ENCODE data around the gene SMIM34.
"Not testable (repeated sequence)": the region's sequence is repeated elsewhere in the genome, so short reads cannot be mapped to it uniquely, and the experiment has no call there.

Gene SMIM34

GRCh38 chr21:34423805-34424204 is at the start of gene SMIM34:
Gene SMIM34, minus strand, starts transcription at chr21:34423951. Its CDS starts 112 bp downstream, at chr21:34423839.
- H3K4me3 ChIP-seq; DNase-seq (ENCODE audit: low spot score); H3K27ac ChIP-seq: not testable (repeated sequence)

GRCh38 chr21:34467333-34467732 is 43.6 kb upstream of the SMIM34 start:
- H3K27ac ChIP-seq, H3K4me3 ChIP-seq: not testable (repeated sequence)

GRCh38 chr21:34459426-34459825 is 35.7 kb upstream of the SMIM34 start:
- not testable (repeated sequence) for H3K4me3 ChIP-seq; DNase-seq (ENCODE audit: low spot score); H3K27ac ChIP-seq

More at GRCh38 chr21:34467333-34467732, 43.6 kb upstream of the SMIM34 start:
- DNase-seq (ENCODE audit: low spot score): not testable (repeated sequence)

- not testable (repeated sequence) for DNase-seq (ENCODE audit: low spot score); H3K27ac ChIP-seq; H3K4me3 ChIP-seq
Measured at GRCh38 chr21:34458266-34458665, 34.5 kb upstream of the SMIM34 start.

DNA sequence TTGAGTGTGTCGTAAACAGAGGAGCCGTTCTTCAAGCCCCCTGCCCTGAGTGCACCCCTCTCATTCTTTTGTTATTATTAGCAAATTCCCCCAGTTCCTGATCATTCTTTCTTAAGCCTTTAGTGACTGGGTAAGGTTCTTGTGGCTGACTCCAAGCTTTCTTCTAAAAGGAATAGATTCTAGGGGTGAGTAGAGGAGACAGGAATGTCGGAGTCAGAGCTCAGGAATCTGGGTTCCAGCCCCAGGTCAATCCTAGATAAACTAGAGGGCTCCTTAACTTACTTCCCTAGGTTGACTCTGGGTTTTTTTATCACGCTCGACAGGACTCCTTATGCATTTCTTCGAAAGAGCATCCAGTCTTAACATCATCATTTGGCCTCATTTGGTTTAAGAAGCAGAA is 32.4 kb upstream of the SMIM34 start:
- H3K4me3 ChIP-seq; H3K27ac ChIP-seq; DNase-seq (ENCODE audit: low spot score): not testable (repeated sequence)

GRCh38 chr21:34455628-34456027 is 31.9 kb upstream of the SMIM34 start:
- not testable (repeated sequence) for H3K4me3 ChIP-seq

DNA sequence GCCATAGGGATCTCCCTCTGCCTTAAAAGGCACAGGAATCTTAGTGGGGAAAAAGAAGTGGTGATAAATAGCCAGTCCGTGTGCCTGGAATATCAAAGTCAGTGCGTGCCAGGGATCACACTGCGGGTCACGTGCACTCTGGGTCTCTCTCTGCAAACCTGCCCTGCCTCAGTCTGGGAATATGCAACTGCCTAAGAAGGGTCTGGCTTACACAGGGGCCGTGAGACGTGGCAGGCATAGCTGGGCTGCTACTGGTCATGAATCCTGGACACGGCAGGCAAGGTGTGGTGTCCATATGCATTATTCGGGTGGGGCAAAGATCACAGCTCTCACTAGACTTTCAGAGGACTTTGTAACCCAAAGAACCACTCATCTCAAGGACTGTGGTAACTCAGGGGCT is 23.3 kb upstream of the SMIM34 start:
- H3K4me3 ChIP-seq; DNase-seq (ENCODE audit: low spot score); H3K27ac ChIP-seq: not testable (repeated sequence)

More at GRCh38 chr21:34455628-34456027, 31.9 kb upstream of the SMIM34 start:
- DNase-seq (ENCODE audit: low spot score); H3K27ac ChIP-seq: not testable (repeated sequence)

- not testable (repeated sequence) for DNase-seq (ENCODE audit: low spot score); H3K27ac ChIP-seq; H3K4me3 ChIP-seq
Measured at GRCh38 chr21:34443486-34443885, 19.7 kb upstream of the SMIM34 start.

DNA sequence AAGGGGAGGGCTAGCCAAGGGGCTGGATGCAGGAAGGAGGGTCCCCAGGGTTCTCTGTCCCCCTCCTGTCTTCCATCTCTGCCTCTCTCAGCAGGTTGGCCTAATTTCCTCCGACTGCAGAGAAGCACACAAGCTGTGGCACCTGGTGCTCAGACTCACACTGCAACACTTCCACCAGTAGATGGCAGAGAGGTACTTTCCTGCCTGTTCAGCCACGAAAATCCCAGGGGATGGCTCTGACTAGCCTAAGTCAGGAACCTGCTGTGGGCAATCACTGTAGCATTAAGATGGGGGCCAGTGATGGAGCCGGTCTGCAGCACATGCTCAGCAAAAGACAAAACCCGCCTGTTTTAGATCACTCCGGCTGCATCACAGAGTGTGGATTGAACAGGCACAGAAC is 6.0 kb upstream of the SMIM34 start:
- not testable (repeated sequence) for H3K4me3 ChIP-seq; DNase-seq (ENCODE audit: low spot score); H3K27ac ChIP-seq

GRCh38 chr21:34428441-34428840 is 4.7 kb upstream of the SMIM34 start:
- not testable (repeated sequence) for DNase-seq (ENCODE audit: low spot score); H3K4me3 ChIP-seq; H3K27ac ChIP-seq

GRCh38 chr21:34427339-34427738 is 3.6 kb upstream of the SMIM34 start:
- H3K27ac ChIP-seq; DNase-seq (ENCODE audit: low spot score); H3K4me3 ChIP-seq: not testable (repeated sequence)

DNA sequence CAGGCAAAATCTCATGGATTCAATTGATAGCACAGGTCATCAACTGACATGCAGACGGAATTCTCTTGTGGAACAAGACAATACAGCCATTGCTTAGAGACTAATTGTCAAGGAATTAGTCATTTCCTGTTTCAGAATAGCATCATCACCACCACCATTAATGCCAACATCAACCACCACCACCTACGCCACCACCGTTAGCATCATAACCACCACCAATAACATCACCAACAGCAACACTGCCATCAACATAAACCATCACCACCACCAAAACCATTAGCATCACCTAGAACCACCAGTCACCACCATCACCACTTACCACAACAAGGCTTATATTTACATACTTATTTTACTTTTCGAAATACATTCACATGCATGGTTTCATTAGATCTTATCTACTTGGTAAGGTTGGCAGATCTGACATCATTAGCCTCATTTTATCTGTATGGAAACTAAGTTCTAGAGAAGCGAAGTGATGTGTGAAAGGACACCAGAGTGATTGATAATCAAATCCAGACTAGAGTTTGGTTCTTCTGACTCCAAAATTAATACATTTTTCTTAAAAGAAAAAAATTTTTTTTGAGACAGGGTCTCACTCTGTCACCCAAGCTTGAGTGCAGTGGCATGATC is 6.2 kb downstream of the SMIM34 start:
- not testable (repeated sequence) for H3K27ac ChIP-seq; H3K4me3 ChIP-seq; DNase-seq (ENCODE audit: low spot score)

DNA sequence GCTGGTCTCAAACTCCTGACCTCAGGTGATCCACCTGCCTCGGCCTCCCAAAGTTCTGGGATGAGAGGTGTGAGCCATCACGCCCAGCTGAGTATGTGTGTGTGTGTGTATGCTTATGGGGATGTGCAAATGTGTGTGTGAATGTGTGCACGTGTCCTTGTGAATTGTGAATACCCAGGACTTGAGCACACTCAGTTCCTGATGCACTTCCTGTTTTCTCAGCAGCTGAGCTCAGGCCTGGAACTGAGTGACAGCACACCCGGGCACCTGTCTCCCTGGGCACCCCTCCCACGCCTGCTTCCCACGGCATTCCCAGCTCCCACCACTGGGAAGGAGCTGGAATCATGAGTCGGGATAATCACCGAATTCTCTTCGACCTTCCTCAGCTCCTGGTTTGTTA is 16.5 kb downstream of the SMIM34 start:
- H3K27ac ChIP-seq; DNase-seq (ENCODE audit: low spot score); H3K4me3 ChIP-seq: not testable (repeated sequence)

- not testable (repeated sequence) for H3K27ac ChIP-seq, H3K4me3 ChIP-seq
Measured at GRCh38 chr21:34406676-34407075, 17.1 kb downstream of the SMIM34 start.

GRCh38 chr21:34406102-34406501 is 17.6 kb downstream of the SMIM34 start:
- not testable (repeated sequence) for H3K4me3 ChIP-seq; H3K27ac ChIP-seq; DNase-seq (ENCODE audit: low spot score)

More at GRCh38 chr21:34406676-34407075, 17.1 kb downstream of the SMIM34 start:
- not testable (repeated sequence) for DNase-seq (ENCODE audit: low spot score)

- not testable (repeated sequence) for H3K27ac ChIP-seq; H3K4me3 ChIP-seq; DNase-seq (ENCODE audit: low spot score)
Measured at GRCh38 chr21:34405686-34406085, 18.1 kb downstream of the SMIM34 start.

GRCh38 chr21:34404742-34405141 is 19.0 kb downstream of the SMIM34 start:
- not testable (repeated sequence) for H3K27ac ChIP-seq; DNase-seq (ENCODE audit: low spot score); H3K4me3 ChIP-seq

DNA sequence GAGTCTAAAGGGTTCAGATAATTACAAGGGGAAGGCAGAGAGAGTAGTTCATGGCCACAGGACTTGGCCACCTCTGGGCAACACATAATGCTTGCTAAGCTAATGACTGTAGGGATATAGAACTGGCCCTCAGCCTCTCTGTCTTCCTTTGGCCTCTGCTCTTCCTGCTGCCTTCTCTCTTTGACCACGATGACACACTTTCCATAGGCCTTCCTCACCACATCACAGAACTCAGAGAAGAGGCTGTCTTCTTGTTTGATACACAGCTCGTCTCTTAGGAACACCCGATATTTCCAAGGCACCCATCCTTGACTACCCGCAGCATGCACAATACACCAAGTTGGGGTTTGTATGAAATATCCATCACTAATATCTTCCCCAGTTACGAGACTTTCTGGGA is 23.2 kb downstream of the SMIM34 start:
- H3K4me3 ChIP-seq; H3K27ac ChIP-seq; DNase-seq (ENCODE audit: low spot score): not testable (repeated sequence)

- H3K4me3 ChIP-seq; DNase-seq (ENCODE audit: low spot score); H3K27ac ChIP-seq: not testable (repeated sequence)
Measured at GRCh38 chr21:34383724-34384415, 39.9 kb downstream of the SMIM34 start.

DNA sequence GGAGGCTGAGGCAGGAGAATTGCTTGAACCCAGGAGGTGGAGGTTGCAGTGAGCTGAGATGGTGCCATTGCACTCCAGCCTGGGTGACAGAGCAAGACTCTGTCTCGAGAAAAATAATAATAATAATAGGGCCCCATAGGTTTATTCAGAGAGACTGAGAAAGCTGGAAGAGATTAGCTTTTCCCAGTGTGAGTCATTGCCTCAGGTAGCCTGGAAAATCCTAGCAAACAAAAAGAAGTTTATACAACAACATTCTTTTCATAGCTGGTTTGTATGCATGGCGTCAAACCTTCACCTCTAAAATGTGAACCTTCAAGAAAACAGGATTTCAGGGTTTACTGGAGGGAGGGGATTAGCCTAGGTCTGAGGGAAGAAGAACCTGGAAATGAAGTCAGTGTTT is 40.6 kb downstream of the SMIM34 start:
- H3K27ac ChIP-seq; H3K4me3 ChIP-seq; DNase-seq (ENCODE audit: low spot score): not testable (repeated sequence)
